ENCODE measurements around the gene KAZN. TPM values are rescaled to one million over a fixed set of nuclear protein-coding genes. Genes with fewer than 3 reads are reported as not detected.

Gene KAZN
- polyA plus RNA-seq, 1 experiment, result 5.5 TPM

- no peak overlapping the region for H3K4me3 ChIP-seq (ENCODE audit: low read depth, low read length)
- no peak for DNase-seq (ENCODE audit: low read depth)
- ChIA-PET CTCF (interaction anchor here (0.7 to 9.9 kb wide), 27 partner anchors 8 to 280 kb away, joined by 3 to 127 read pairs (median 4); partner anchors contain the start of gene FHAD1), POLR2A (no interaction called here)
- TF ChIP-seq CTCF (IDR thresholded peaks at IDR 0.05; ENCODE audit: insufficient read depth, low read depth, low read length), result no peak
- H3K27me3 ChIP-seq (ENCODE audit: control insufficient read depth, insufficient read depth, low read length), result peaks cover 11% of the 10 kb centered on the region
- no peaks in the 10 kb centered on the region for H3K36me3 ChIP-seq (ENCODE audit: control insufficient read depth, insufficient read depth, low read length)
These were observed 553.4 kb downstream of the KAZN start for GRCh38 chr1:15151871-15152270.

GRCh38 chr1:15152318-15153183 is 554.1 kb downstream of the KAZN start:
- TF ChIP-seq CTCF (IDR thresholded peaks at IDR 0.05; ENCODE audit: insufficient read depth, low read depth, low read length), result peak; percentile 81
- ChIA-PET CTCF (interaction anchor here (0.5 to 9.9 kb wide), 32 partner anchors 8 to 279 kb away, joined by 3 to 127 read pairs (median 4); partner anchors contain the start of gene FHAD1), POLR2A (no interaction called here)
- Histone ChIP-seq H3K4me3 (ENCODE audit: low read depth, low read length) (peak overlapping the region; percentile 41), H3K27me3 (ENCODE audit: control insufficient read depth, insufficient read depth, low read length) (peaks cover 11% of the 10 kb centered on the region), H3K36me3 (ENCODE audit: control insufficient read depth, insufficient read depth, low read length) (no peaks in the 10 kb centered on the region)
- no peak for DNase-seq (ENCODE audit: low read depth)

- no peak for DNase-seq (ENCODE audit: low read depth)
- ChIA-PET CTCF (interaction anchor here (0.7 to 9.9 kb wide), 21 partner anchors 12 to 278 kb away, joined by 3 to 127 read pairs (median 5); no protein-coding TSS in a partner anchor), POLR2A (no interaction called here)
- Histone ChIP-seq H3K27me3 (ENCODE audit: control insufficient read depth, insufficient read depth, low read length) (peaks cover 11% of the 10 kb centered on the region), H3K36me3 (ENCODE audit: control insufficient read depth, insufficient read depth, low read length) (no peaks in the 10 kb centered on the region), H3K4me3 (ENCODE audit: low read depth, low read length) (peak within 1 kb of the TSS; percentile 41)
- TF ChIP-seq CTCF (IDR thresholded peaks at IDR 0.05; ENCODE audit: insufficient read depth, low read depth, low read length), result no peak
These were observed 554.8 kb downstream of the KAZN start, which contains the start of gene TMEM51 for GRCh38 chr1:15153184-15153841. TSS of gene TMEM51 (plus strand) at chr1:15153747. CDS start at chr1:15215088, 61,341 bp downstream.

GRCh38 chr1:15153842-15154479 is 555.5 kb downstream of the KAZN start:
- peaks cover 11% of the 10 kb centered on the region for H3K27me3 ChIP-seq (ENCODE audit: control insufficient read depth, insufficient read depth, low read length)
- POLR2A ChIA-PET, result no interaction called here
- peak; percentile 65 for TF ChIP-seq CTCF (IDR thresholded peaks at IDR 0.05; ENCODE audit: insufficient read depth, low read depth, low read length)
- CTCF ChIA-PET, result interaction anchor here (0.7 to 9.9 kb wide), 10 partner anchors 11 to 278 kb away, joined by 3 to 127 read pairs (median 6); no protein-coding TSS in a partner anchor
- DNase-seq (ENCODE audit: low read depth), result no peak
- peak overlapping the region; percentile 41 for H3K4me3 ChIP-seq (ENCODE audit: low read depth, low read length)
- H3K36me3 ChIP-seq (ENCODE audit: control insufficient read depth, insufficient read depth, low read length), result no peaks in the 10 kb centered on the region

Data from BJ (cell line).